IPS-NIHi7 (cell line): ENCODE results near the gene ACOT6.
A peak's percentile ranks its signal among the peaks of the same experiment; 100 is the strongest.
"Not testable (repeated sequence)": the region's sequence is repeated elsewhere in the genome, so short reads cannot be mapped to it uniquely, and the experiment has no call there.

ENCODE experiments used
- DNase-seq: peaks from one replicate; pipeline ENCODE4 v3.0.0; 2012; ENCODE audit warnings: mixed read lengths; ENCODE audit errors: extremely low spot score

The ACOT6 gene

GRCh38 chr14:73612339-73613045 lies at the start of gene ACOT6:
ACOT6 (plus strand) TSS chr14:73612517; CDS start chr14:73612572, 55 bp downstream.
- peak; percentile 93 for DNase-seq

GRCh38 chr14:73562696-73563095 lies 49.6 kb upstream of the ACOT6 start:
- DNase-seq: not testable (repeated sequence)

GRCh38 chr14:73566431-73566830 lies 45.9 kb upstream of the ACOT6 start:
- not testable (repeated sequence) for DNase-seq

- not testable (repeated sequence) for DNase-seq
These were observed 45.4 kb upstream of the ACOT6 start for GRCh38 chr14:73566935-73567334.

GRCh38 chr14:73567358-73567757 lies 45.0 kb upstream of the ACOT6 start:
- DNase-seq: no peak

- DNase-seq: peak; percentile 10
These were observed 44.1 kb upstream of the ACOT6 start for GRCh38 chr14:73567951-73568885.

GRCh38 chr14:73568886-73569184 lies 43.5 kb upstream of the ACOT6 start:
- DNase-seq: not testable (repeated sequence)

- peak; percentile 68 for DNase-seq
These were observed 42.9 kb upstream of the ACOT6 start, which contains the start of gene ACOT2 for GRCh38 chr14:73569185-73569958. ACOT2 (plus strand) TSS chr14:73569213; CDS start chr14:73569241, 28 bp downstream.

GRCh38 chr14:73570913-73571312 lies 41.4 kb upstream of the ACOT6 start:
- peak; percentile 72 for DNase-seq

- not testable (repeated sequence) for DNase-seq
These were observed 39.3 kb upstream of the ACOT6 start for GRCh38 chr14:73573034-73573433.

GRCh38 chr14:73573740-73574139 lies 38.6 kb upstream of the ACOT6 start:
- DNase-seq: not testable (repeated sequence)

GRCh38 chr14:73574251-73574650 lies 38.1 kb upstream of the ACOT6 start:
- DNase-seq: not testable (repeated sequence)

GRCh38 chr14:73576391-73576790 lies 35.9 kb upstream of the ACOT6 start:
- no peak for DNase-seq

GRCh38 chr14:73577214-73577613 lies 35.1 kb upstream of the ACOT6 start:
- not testable (repeated sequence) for DNase-seq

GRCh38 chr14:73582102-73582979 lies 30.0 kb upstream of the ACOT6 start:
- DNase-seq: not testable (repeated sequence)

GRCh38 chr14:73588695-73589094 lies 23.6 kb upstream of the ACOT6 start:
- DNase-seq: no peak

- no peak for DNase-seq
These were observed 23.2 kb upstream of the ACOT6 start for GRCh38 chr14:73589116-73589515.

GRCh38 chr14:73590673-73591004 lies 21.7 kb upstream of the ACOT6 start:
- not testable (repeated sequence) for DNase-seq

- DNase-seq: peak; percentile 59
These were observed 20.4 kb upstream of the ACOT6 start, which contains the start of gene ACOT4 for GRCh38 chr14:73591690-73592449. ACOT4 (plus strand) TSS chr14:73591873; CDS start chr14:73591960, 87 bp downstream.

- no peak for DNase-seq
These were observed 17.8 kb upstream of the ACOT6 start for GRCh38 chr14:73594491-73594890.
